Mesothelial cell of epicardium (in vitro differentiated cells): ENCODE data around the gene IL31RA. TPM values are rescaled to one million over a fixed set of nuclear protein-coding genes. Genes with fewer than 3 reads are reported as not detected.

Experiments
- DNase-seq, 2 experiments: peaks; one replicate each; pipeline ENCODE4 v3.0.0; 2021; ENCODE audit warnings: low spot score in 2 of 2; ENCODE audit not compliant: unreplicated experiment in 2 of 2
- H3K27ac Mint-ChIP-seq: 2 replicates; pipeline ENCODE4 v1.8.0; 2021; ENCODE audit warnings: mixed read lengths
- H3K27me3 Mint-ChIP-seq: 2 replicates; pipeline ENCODE4 v1.8.0; 2021; ENCODE audit warnings: low read depth, mixed read lengths
- H3K36me3 Mint-ChIP-seq: 2 replicates; pipeline ENCODE4 v1.8.0; 2021; ENCODE audit warnings: mixed read lengths
- H3K4me1 Mint-ChIP-seq: 2 replicates; pipeline ENCODE4 v1.8.0; 2021; ENCODE audit warnings: mixed read lengths
- H3K4me3 Mint-ChIP-seq: 2 replicates; pipeline ENCODE4 v1.8.0; 2021; ENCODE audit warnings: mild to moderate bottlenecking, moderate library complexity, mixed read lengths
- H3K9me3 Mint-ChIP-seq: 2 replicates; pipeline ENCODE4 v1.8.0; 2021; ENCODE audit warnings: mixed read lengths
- CTCF ChIP-seq: fragments of 200-600 bp; sonication (generic); IDR thresholded peaks from one replicate; pipeline ENCODE4 v1.5.0; 2021; ENCODE audit warnings: antibody characterized with exemption; ENCODE audit not compliant: unreplicated experiment
- total RNA-seq: library from RNA; stranded (reverse); gene quantifications from 3 replicates; pipeline ENCODE4 v1.2.1, GENCODE V29; 2021

The IL31RA gene
- total RNA-seq, 1 donor from 2014 or later = not detected

- Mint-ChIP-seq H3K36me3 (no peaks in the 10 kb centered on the region), H3K9me3 (no peaks in the 10 kb centered on the region), H3K4me1 (peaks cover 12% of the 10 kb centered on the region), H3K27ac (no peak overlapping the region), H3K27me3 (no peaks in the 10 kb centered on the region), H3K4me3 (no peak overlapping the region)
- TF ChIP-seq CTCF = no peak
- DNase-seq = no peak
Observed at GRCh38 chr5:55916986-55917385, 65.8 kb downstream of the IL31RA start.

GRCh38 chr5:55917402-55918086, 66.4 kb downstream of the IL31RA start:
- H3K36me3 Mint-ChIP-seq = no peaks in the 10 kb centered on the region
- no peak for DNase-seq
- no peaks in the 10 kb centered on the region for H3K9me3 Mint-ChIP-seq
- no peak overlapping the region for H3K27ac Mint-ChIP-seq
- no peaks in the 10 kb centered on the region for H3K27me3 Mint-ChIP-seq
- H3K4me3 Mint-ChIP-seq = no peak overlapping the region
- H3K4me1 Mint-ChIP-seq = peaks cover 9% of the 10 kb centered on the region
- TF ChIP-seq CTCF = no peak

GRCh38 chr5:55918087-55919035, 67.2 kb downstream of the IL31RA start:
- Mint-ChIP-seq H3K4me3 (no peak overlapping the region), H3K27me3 (no peaks in the 10 kb centered on the region), H3K36me3 (no peaks in the 10 kb centered on the region), H3K9me3 (no peaks in the 10 kb centered on the region), H3K4me1 (peaks cover 9% of the 10 kb centered on the region), H3K27ac (no peak overlapping the region)
- DNase-seq = no peak
- TF ChIP-seq CTCF = no peak

- DNase-seq = no peak
- TF ChIP-seq CTCF = no peak
- Mint-ChIP-seq H3K36me3 (no peaks in the 10 kb centered on the region), H3K4me3 (no peak overlapping the region), H3K9me3 (no peaks in the 10 kb centered on the region), H3K27ac (no peak overlapping the region), H3K27me3 (no peaks in the 10 kb centered on the region), H3K4me1 (peaks cover 9% of the 10 kb centered on the region)
Observed at GRCh38 chr5:55919625-55920024, 68.5 kb downstream of the IL31RA start.

- Mint-ChIP-seq H3K9me3 (no peaks in the 10 kb centered on the region), H3K36me3 (no peaks in the 10 kb centered on the region), H3K27me3 (no peaks in the 10 kb centered on the region)
Observed at GRCh38 chr5:55920784-55921183, 69.6 kb downstream of the IL31RA start.

More at GRCh38 chr5:55920784-55921183, 69.6 kb downstream of the IL31RA start:
- no peak for TF ChIP-seq CTCF
- no peak for DNase-seq
- Mint-ChIP-seq H3K4me1 (peaks cover 2% of the 10 kb centered on the region), H3K27ac (no peak overlapping the region), H3K4me3 (no peak overlapping the region)
